Cardiac muscle cell (in vitro differentiated cells and primary cell): ENCODE results near the gene CERS5. TPM values are rescaled to one million over a fixed set of nuclear protein-coding genes. Genes with fewer than 3 reads are reported as not detected.

Experiments
- DNase-seq, 2 donors: peaks; one replicate each; pipeline versions ENCODE4 v3.0.0 to v3.0.0-alpha.2; 2010 to 2017; ENCODE audit warnings: low read depth in 1 of 2, low spot score in 1 of 2
- H3K27ac ChIP-seq: fragments of 200-600 bp; sonication (generic); 2 replicates; pipeline ENCODE4 v1.5.1; 2016
- H3K27me3 ChIP-seq: fragments of 200-600 bp; sonication (generic); 2 replicates; pipeline ENCODE4 v1.6.0; 2016; ENCODE audit warnings: control low read depth
- H3K36me3 ChIP-seq: fragments of 200-600 bp; sonication (generic); 2 replicates; pipeline ENCODE4 v1.5.1; 2016; ENCODE audit warnings: control low read depth
- H3K4me1 ChIP-seq: fragments of 200-600 bp; sonication (generic); 2 replicates; pipeline ENCODE4 v1.8.1; 2017; ENCODE audit warnings: low read depth, mild to moderate bottlenecking, mixed run types
- H3K4me3 ChIP-seq: fragments of 200-600 bp; sonication (generic); 2 replicates; pipeline ENCODE4 v1.5.1; 2016; ENCODE audit warnings: mild to moderate bottlenecking
- H3K9me3 ChIP-seq: fragments of 200-600 bp; sonication (generic); 2 replicates; pipeline ENCODE4 v1.5.1; 2017; ENCODE audit warnings: low read depth, mild to moderate bottlenecking, control low read depth
- polyA plus RNA-seq: library from polyadenylated mRNA; unstranded; fragments of >200 nt; fragmentation: Nextera tagmentation; extraction: Ambion mirVana; gene quantifications from 2 replicates; pipeline ENCODE4 v1.2.1, GENCODE V29; 2016
- total RNA-seq: library from RNA; depleted of rRNA; stranded (reverse); fragments of >200 nt; gene quantifications from 2 replicates; pipeline ENCODE4 v1.2.3, GENCODE V29; 2016
- TF ChIP-seq, protein P1 (sequence below): IDR thresholded peaks from 2 replicates; pipeline ENCODE4 v1.5.1; 2012; ENCODE audit warnings: low read depth, mild to moderate bottlenecking, low read length

Gene CERS5
- total and polyA plus RNA-seq, 2 experiments from 2014 or later = 78.4 to 107 TPM

DNA sequence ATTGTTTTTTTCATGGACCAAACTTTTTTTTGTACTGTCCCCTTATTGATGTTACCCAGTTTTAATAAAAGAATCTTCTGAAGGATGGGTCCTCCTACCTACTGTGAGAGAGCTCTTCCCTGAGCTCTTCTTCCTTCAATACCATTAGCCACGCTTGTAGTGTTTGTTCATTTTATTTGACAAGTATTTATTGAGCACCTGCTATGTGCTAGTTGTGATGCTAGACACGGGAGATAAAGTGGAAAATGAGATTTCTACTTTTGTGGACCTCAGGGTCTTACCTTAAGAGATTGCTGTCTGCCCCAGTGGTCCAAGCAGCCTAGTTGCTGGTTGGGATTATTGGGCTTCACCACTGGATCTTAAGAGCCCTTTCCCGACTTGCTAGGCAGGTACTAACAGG is 66.6 kb downstream of the CERS5 start:
- Histone ChIP-seq H3K27me3 (no peaks in the 10 kb centered on the region), H3K36me3 (peaks cover 45% of the 10 kb centered on the region), H3K4me1 (peaks cover 15% of the 10 kb centered on the region), H3K27ac (peak overlapping the region; percentile 16), H3K9me3 (no peaks in the 10 kb centered on the region), H3K4me3 (no peak overlapping the region)
- TF ChIP-seq, protein P1, sequence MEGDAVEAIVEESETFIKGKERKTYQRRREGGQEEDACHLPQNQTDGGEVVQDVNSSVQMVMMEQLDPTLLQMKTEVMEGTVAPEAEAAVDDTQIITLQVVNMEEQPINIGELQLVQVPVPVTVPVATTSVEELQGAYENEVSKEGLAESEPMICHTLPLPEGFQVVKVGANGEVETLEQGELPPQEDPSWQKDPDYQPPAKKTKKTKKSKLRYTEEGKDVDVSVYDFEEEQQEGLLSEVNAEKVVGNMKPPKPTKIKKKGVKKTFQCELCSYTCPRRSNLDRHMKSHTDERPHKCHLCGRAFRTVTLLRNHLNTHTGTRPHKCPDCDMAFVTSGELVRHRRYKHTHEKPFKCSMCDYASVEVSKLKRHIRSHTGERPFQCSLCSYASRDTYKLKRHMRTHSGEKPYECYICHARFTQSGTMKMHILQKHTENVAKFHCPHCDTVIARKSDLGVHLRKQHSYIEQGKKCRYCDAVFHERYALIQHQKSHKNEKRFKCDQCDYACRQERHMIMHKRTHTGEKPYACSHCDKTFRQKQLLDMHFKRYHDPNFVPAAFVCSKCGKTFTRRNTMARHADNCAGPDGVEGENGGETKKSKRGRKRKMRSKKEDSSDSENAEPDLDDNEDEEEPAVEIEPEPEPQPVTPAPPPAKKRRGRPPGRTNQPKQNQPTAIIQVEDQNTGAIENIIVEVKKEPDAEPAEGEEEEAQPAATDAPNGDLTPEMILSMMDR = no peak
- no peak for DNase-seq

DNA sequence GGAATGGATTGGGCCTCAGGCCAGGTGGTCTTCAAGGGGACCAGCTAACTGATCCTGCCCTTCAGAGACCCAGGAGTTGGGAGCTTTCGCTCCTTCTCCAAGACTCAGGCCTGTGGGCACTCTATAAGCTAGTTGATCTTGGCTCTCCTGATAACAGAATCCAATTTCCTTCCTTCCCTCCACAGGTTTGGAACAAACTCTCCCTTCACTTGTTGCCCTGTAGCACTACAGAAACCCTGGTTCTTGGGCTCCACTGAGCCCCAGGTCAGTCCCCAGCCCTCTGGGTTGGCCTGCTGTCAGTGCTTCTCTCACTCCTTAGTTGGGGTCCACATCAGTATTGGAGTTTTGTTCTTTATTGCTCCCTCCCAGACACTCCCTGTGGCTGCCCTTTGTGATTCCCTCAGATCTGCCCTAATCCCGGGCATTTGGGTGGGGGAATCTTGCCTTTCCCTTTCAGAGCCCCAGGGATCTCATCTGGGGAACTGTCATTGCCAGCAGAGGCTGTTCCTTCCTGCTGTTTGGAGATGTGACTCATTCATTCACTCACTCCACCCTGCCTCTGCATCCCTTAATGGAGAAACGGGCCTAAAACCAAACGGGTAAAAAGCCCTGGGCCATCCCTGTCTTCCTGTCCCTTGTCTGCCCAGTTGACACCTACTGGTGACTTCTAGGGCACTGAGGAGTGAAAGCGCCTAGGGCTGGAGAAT is 67.7 kb downstream of the CERS5 start:
- peaks cover 56% of the 10 kb centered on the region for H3K36me3 ChIP-seq
- TF ChIP-seq, protein P1 = no peak
- H3K4me3 ChIP-seq = no peak overlapping the region
- peak overlapping the region; percentile 59 for H3K27ac ChIP-seq
- no peaks in the 10 kb centered on the region for H3K9me3 ChIP-seq
- no peaks in the 10 kb centered on the region for H3K27me3 ChIP-seq
- no peak for DNase-seq
- peaks cover 15% of the 10 kb centered on the region for H3K4me1 ChIP-seq

DNA sequence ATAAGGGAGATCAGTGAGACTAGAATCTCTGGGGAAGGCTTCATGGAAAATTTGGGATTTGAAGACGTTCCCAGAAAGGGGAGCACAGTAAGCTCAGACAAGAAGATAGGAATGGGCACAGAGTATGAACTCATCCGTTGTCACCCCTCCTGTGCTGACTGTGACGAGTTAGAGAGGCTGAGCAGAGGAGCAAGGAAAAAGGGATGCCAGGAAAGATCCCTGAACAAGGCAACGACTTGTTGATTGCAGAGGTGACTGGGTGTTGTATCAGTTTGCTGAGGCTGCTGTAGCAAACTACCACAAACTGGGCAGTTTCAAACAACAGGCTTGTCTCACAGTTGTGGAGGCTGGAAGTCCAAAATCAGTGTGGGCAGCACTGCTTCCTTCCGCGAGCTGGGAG is 69.2 kb downstream of the CERS5 start:
- Histone ChIP-seq H3K4me1 (peaks cover 2% of the 10 kb centered on the region), H3K27ac (no peak overlapping the region), H3K4me3 (no peak overlapping the region), H3K9me3 (no peaks in the 10 kb centered on the region), H3K27me3 (no peaks in the 10 kb centered on the region), H3K36me3 (peaks cover 70% of the 10 kb centered on the region)
- TF ChIP-seq, protein P1 = no peak
- DNase-seq = no peak

DNA sequence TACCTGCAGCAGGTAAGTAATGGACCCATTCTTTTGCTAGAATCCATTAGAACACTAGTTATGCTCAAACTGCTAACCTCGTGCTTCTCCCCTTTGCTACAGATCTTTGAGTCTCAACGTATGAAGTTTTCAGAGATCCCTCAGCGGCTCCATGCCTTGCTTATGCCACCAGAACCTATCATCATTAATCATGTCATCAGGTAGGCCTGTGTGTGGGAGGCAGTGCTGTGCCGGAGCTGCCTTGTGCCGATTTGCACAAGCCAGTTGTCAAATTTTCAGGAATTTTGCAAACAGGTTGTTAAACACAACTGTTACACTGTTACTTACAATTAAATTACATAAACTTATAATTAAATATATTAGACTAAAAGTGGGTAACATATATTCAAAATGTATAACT is 76.8 kb downstream of the CERS5 start:
- peaks cover 61% of the 10 kb centered on the region for H3K36me3 ChIP-seq
- no peaks in the 10 kb centered on the region for H3K4me1 ChIP-seq
- no peak overlapping the region for H3K4me3 ChIP-seq

DNA sequence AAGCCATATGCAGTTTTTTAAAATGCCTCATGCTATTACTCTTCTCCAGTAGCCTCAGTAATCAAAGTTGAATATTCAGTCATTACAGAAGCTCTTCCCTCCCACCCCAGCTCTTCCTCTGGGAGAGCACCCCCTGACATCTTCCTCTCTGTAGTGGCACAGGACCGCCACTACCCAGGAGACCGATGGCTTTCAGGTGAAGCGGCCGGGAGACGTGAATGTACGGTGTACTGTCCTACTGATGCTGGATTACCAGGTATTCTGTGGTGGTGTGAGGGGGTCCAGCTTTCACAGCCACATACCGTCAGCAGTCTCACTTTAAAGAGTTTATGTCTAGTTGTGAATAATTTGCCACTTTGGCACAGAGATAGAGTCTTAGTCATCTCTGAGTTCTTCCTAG is 77.4 kb downstream of the CERS5 start:
- no peak overlapping the region for H3K4me3 ChIP-seq
- no peak overlapping the region for H3K27ac ChIP-seq
- H3K9me3 ChIP-seq = no peaks in the 10 kb centered on the region
- DNase-seq = no peak
- peaks cover 55% of the 10 kb centered on the region for H3K36me3 ChIP-seq
- H3K27me3 ChIP-seq = no peaks in the 10 kb centered on the region
- TF ChIP-seq, protein P1 = no peak
- H3K4me1 ChIP-seq = no peaks in the 10 kb centered on the region

More for the DNA sequence above, 76.8 kb downstream of the CERS5 start:
- Histone ChIP-seq H3K9me3 (no peaks in the 10 kb centered on the region), H3K27ac (no peak overlapping the region), H3K27me3 (no peaks in the 10 kb centered on the region)
- no peak for DNase-seq
- TF ChIP-seq, protein P1 = no peak
